Ovary (tissue), 9 donors: Measurements from ENCODE around the gene KCNIP4. TPM values are rescaled to one million over a fixed set of nuclear protein-coding genes. Genes with fewer than 3 reads are reported as not detected.

Source experiments
- DNase-seq, 5 donors: peaks; one replicate each; pipeline ENCODE4 v3.0.0-alpha.2; 2019 to 2020
- H3K27ac ChIP-seq, 2 donors: fragments of 200-600 bp; one replicate each; pipeline versions ENCODE4 v1.5.1 to v1.8.0; 2019 to 2022
- H3K27me3 ChIP-seq: fragments of 200-600 bp; one replicate; pipeline ENCODE4 v1.8.0; 2022
- H3K36me3 ChIP-seq: fragments of 200-600 bp; sonication (generic); one replicate; pipeline ENCODE4 v1.5.1; 2019
- H3K4me1 ChIP-seq: one replicate; pipeline ENCODE4 v1.8.1; 2013; ENCODE audit warnings: mild to moderate bottlenecking, moderate library complexity; ENCODE audit not compliant: insufficient read depth
- H3K4me3 ChIP-seq: fragments of 200-600 bp; sonication (generic); one replicate; pipeline ENCODE4 v1.5.1; 2017
- H3K9me3 ChIP-seq, 2 donors: fragments of 200-600 bp in 1 of 2; sonication (generic) in 1 of 2; one replicate each; pipeline versions ENCODE4 v1.5.1 to v1.8.1; 2013 to 2019; ENCODE audit warnings: mild to moderate bottlenecking in 1 of 2, moderate library complexity in 1 of 2
- EP300 ChIP-seq: sonication (generic); formaldehyde crosslinking; IDR thresholded peaks from one replicate; pipeline ENCODE4 v1.6.1; 2017; ENCODE audit warnings: antibody characterized with exemption
- POLR2A ChIP-seq: fragments of 450-650 bp; IDR thresholded peaks from one replicate; pipeline ENCODE4 v1.6.1; 2017; ENCODE audit warnings: antibody characterized with exemption, mild to moderate bottlenecking, moderate library complexity
- WGBS, 3 donors: extraction: QIAGEN DNeasy Blood & Tissue Kit in 1 of 3; methylation state at CpG; one replicate each; pipeline versions ENCODE4 v1.1.5 to v1.1.7; 2013 to 2017; 5-methylcytosine and 5-hydroxymethylcytosine counted together
- intact Hi-C, 4 donors: fragments of 100-400 bp; cut with DNase I; formaldehyde crosslinking; loops; one replicate each; pipeline versions ENCODE4 v1.11.0 to v1.15.1; 2022 to 2023
- polyA plus RNA-seq, 2 donors: library from polyadenylated mRNA; stranded (reverse); fragments of 200-250 nt in 1 of 2; fragments of 350-450 nt in 1 of 2; fragmentation: Illumina TruSeq in 1 of 2; extraction: RNeasy Lipid Tissue Mini Kit (QIAGEN cat#74804) in 1 of 2; gene quantifications; one replicate each; pipeline ENCODE4 v1.2.3, GENCODE V29; 2013 to 2014
- total RNA-seq, 7 donors: library from RNA; depleted of rRNA in 2 of 7; stranded (reverse); fragments of >200 nt in 2 of 7; fragmentation: NEBNext Ultra II Directional in 3 of 7; extraction: Animal tissue kit (Norgen Biotek cat#: 25700) in 3 of 7; gene quantifications; one replicate each; pipeline versions ENCODE4 v1.1.0 to v1.2.4, GENCODE V29; 2016 to 2023
- TF ChIP-seq, protein P1 (sequence below), 3 donors: fragments of 450-650 bp in 2 of 3; fragments of 200-600 bp in 1 of 3; IDR thresholded peaks; one replicate each; pipeline versions ENCODE4 v1.5.1 to v1.8.0; 2016 to 2022; ENCODE audit warnings: antibody characterized with exemption in 3 of 3, mild to moderate bottlenecking in 1 of 3
- donor health status: DM: no; HTN: no; CAD: no; lungs with moderate emphysema.
- donor health status: DM: no; HTN: no; CAD: no.
- donor health status: Bipolar disorder and iron deficiency.
- donor health status: DM: yes; HTN: yes; CAD: no.
- donor health status: DM: no; HTN: no; CAD: no.
- donor health status: DM: yes; HTN: yes; CAD: no.

Gene KCNIP4
- total and polyA plus RNA-seq, 9 donors = 0.11 to 3.9 (median 0.93) TPM; not detected in 1

DNA sequence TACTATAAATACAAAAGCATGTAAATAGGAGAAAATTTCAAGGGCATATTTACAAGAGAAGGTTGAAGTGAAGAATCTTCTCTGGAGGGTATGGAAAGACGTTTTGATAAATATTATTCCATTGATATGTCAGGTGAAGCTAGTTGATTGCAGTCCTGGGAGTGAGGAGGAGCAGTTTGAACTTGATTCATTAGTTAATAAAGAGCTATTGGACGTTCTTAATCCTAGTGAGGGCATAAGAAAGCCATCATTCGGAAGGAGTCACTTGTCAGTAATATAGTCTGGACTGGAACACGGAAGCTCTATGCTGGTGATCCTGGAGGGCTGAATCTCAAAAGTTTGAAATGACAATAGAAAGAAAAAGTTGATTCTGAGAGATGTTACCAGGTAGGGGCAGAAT, 793.2 kb downstream of the KCNIP4 start:
- Histone ChIP-seq H3K9me3 (no peaks in the 10 kb centered on the region), H3K27ac (no peak overlapping the region), H3K36me3 (no peaks in the 10 kb centered on the region), H3K4me1 (no peaks in the 10 kb centered on the region), H3K4me3 (no peak overlapping the region), H3K27me3 (no peaks in the 10 kb centered on the region)
- TF ChIP-seq POLR2A (no peak), EP300 (no peak)
- TF ChIP-seq, protein P1, sequence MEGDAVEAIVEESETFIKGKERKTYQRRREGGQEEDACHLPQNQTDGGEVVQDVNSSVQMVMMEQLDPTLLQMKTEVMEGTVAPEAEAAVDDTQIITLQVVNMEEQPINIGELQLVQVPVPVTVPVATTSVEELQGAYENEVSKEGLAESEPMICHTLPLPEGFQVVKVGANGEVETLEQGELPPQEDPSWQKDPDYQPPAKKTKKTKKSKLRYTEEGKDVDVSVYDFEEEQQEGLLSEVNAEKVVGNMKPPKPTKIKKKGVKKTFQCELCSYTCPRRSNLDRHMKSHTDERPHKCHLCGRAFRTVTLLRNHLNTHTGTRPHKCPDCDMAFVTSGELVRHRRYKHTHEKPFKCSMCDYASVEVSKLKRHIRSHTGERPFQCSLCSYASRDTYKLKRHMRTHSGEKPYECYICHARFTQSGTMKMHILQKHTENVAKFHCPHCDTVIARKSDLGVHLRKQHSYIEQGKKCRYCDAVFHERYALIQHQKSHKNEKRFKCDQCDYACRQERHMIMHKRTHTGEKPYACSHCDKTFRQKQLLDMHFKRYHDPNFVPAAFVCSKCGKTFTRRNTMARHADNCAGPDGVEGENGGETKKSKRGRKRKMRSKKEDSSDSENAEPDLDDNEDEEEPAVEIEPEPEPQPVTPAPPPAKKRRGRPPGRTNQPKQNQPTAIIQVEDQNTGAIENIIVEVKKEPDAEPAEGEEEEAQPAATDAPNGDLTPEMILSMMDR (IDR thresholded peaks at IDR 0.05) = no peak
- intact Hi-C loops = no loop called here
- DNase-seq = no peak
- 55 to 65% (median 60%) methylated on average over 4 of the region's 4 CpGs for WGBS, 3 donors

DNA sequence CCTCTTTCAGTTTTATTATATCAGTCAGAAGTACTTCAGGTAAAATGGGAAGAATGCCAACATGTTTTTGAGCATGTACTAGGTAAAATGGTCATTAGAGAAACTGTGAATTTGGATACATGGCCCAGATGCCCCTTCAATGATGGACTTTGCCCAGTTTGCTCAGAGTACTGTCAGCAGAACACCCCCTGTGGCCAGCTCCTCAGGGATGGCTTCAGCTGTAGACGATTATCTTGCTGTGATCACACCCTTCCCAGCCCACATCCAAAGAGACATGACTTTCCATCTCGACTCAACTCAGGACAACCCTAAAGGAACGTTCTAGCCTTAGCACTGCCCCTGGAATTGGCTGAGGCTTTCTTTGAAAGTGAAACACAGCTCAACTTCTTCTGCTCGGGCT, 809.2 kb downstream of the KCNIP4 start:
- no peaks in the 10 kb centered on the region for H3K4me1 ChIP-seq
- no peaks in the 10 kb centered on the region for H3K27me3 ChIP-seq
- intact Hi-C loops = no loop called here
- H3K27ac ChIP-seq = no peak overlapping the region
- TF ChIP-seq POLR2A (no peak), EP300 (no peak)
- TF ChIP-seq, protein P1 (IDR thresholded peaks at IDR 0.05) = no peak
- H3K4me3 ChIP-seq = no peak overlapping the region
- H3K36me3 ChIP-seq = no peaks in the 10 kb centered on the region
- 75 to 84% (median 77%) methylated on average over 4 of the region's 4 CpGs for WGBS, 3 donors
- DNase-seq = no peak
- H3K9me3 ChIP-seq = no peaks in the 10 kb centered on the region

DNA sequence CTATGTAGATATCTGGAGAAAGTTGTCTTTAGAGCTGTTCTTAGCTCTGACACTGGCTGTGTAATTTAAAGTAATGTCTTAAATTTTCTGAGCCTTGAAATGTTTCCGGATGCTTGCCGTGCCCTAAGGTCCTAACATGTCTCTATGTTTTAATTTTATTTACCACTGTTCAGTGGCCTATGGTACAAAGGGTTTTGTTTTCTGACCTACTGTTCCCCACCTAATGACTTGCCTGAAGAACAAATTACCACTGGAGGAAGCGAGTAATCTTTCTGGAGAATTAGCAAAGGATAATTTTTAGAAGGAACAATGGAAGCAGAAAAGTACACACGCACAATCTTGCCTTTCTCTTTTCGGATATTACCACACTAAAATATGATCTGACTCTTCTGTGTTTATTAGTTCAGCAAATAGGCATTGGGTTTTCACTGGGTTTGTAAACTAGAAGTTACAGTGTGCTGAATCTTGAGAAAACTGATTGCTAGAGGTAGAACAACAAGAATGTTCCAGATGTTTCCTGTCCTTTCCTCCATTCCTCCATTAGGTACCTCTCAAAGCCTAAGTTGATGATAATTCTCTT, 812.4 kb downstream of the KCNIP4 start:
- no peak overlapping the region for H3K27ac ChIP-seq
- intact Hi-C loops = no loop called here

DNA sequence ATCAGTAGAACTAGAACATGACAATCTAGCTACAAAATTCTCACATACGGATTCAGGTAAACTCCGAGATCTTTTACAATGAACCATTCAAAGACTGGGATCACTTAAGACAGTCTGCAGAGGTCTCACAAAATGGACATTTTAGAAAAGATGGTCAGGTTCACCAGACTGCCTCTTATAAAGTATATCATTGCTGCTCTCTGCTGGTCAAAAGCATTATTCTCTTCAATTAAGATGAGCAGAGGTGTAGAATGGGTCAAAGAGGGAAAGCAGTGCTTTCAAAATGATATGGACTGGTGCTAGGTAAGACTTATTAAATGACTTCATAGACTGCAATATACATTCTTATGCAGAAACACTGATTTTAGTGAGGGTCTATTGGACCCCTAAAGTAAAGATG, 813.6 kb downstream of the KCNIP4 start:
- WGBS, 3 donors = 92 to 94% (median 93%) methylated on average over 2 of the region's 2 CpGs
- intact Hi-C loops = no loop called here
- Histone ChIP-seq H3K27ac (no peak overlapping the region), H3K4me3 (no peak overlapping the region), H3K27me3 (no peaks in the 10 kb centered on the region), H3K4me1 (no peaks in the 10 kb centered on the region), H3K36me3 (no peaks in the 10 kb centered on the region), H3K9me3 (no peaks in the 10 kb centered on the region)
- TF ChIP-seq, protein P1 (IDR thresholded peaks at IDR 0.05) = no peak
- TF ChIP-seq EP300 = no peak
- TF ChIP-seq POLR2A = no peak
- DNase-seq = no peak

More for the DNA sequence above, 812.4 kb downstream of the KCNIP4 start:
- Histone ChIP-seq H3K9me3 (no peaks in the 10 kb centered on the region), H3K27me3 (no peaks in the 10 kb centered on the region), H3K36me3 (no peaks in the 10 kb centered on the region), H3K4me3 (no peak overlapping the region), H3K4me1 (no peaks in the 10 kb centered on the region)
- TF ChIP-seq, protein P1 (IDR thresholded peaks at IDR 0.05) = no peak
- TF ChIP-seq POLR2A (no peak), EP300 (no peak)
- no peak for DNase-seq
- 51 to 61% (median 51%) methylated on average over 5 of the region's 5 CpGs for WGBS, 3 donors
